ENCODE data around the gene IFI44L.

DNA sequence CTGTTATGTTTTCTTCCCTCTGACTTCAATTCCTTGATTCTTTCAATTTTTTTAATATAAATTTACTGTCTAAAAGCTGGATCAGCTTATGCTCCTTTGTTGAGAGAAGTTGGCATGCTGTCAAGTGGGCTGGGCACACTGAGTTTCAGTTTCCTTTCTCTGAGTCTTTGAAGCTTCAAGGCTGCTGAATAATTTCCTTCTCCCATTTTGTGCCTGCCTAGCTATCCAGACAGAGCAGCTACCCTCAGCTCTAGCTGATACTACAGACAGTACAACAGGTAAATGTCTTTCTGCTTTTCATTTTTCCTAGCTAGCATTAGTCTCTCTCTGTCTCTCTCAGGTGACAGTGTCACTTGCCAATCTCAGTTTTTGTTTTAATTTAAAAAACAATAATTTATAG is 29.4 kb downstream of the IFI44L start, which contains the start of gene IFI44:
- peak in 1 of 2 donors; percentile 57 for TF ChIP-seq POLR2AphosphoS5 (IDR thresholded peaks at IDR 0.05; ENCODE audit: insufficient read depth in 1 of 2, low read depth in 1 of 2)
- TF ChIP-seq CTCF (IDR thresholded peaks at IDR 0.05), result no peak

Measured in vagina (tissue), 2 donors.